ENCODE measurements around the gene DCLRE1B.

DCLRE1B gene

DNA sequence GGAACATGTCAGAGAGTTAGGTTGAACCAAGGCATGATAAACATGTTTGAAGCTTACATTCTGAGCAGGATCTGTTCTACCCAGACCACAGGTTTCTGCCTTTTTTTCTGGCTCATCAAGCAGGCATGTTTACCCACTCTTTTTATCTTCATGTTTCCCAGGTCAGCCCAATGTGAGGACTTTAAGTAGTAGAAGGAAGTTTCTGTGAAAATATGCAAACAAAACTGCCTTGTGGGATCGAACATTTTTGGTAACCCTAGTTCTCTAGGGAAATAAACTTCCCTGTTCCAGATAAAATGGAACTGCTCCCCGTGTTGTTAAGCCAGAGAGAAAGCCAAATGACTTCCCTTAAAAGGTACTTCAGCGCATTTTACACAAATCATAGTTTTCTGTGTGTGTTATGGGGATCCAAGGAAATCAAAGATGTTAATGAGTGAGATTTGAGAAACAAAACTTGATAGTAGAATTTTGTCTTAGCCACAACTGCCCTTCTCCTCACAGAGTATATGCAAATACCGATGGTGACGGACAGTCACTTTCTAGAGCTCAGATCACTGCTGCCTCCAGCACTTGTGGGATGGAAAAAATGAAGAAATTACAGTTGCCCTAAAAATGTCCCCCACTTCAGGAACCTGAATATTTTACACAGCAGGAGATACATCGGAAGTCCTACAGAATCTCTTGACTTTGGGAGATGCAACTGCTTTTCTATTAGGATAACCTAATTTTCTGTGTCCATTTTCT, 23.2 kb downstream of the DCLRE1B start:
- DNase-seq (ENCODE audit: low read depth): no peak

DNA sequence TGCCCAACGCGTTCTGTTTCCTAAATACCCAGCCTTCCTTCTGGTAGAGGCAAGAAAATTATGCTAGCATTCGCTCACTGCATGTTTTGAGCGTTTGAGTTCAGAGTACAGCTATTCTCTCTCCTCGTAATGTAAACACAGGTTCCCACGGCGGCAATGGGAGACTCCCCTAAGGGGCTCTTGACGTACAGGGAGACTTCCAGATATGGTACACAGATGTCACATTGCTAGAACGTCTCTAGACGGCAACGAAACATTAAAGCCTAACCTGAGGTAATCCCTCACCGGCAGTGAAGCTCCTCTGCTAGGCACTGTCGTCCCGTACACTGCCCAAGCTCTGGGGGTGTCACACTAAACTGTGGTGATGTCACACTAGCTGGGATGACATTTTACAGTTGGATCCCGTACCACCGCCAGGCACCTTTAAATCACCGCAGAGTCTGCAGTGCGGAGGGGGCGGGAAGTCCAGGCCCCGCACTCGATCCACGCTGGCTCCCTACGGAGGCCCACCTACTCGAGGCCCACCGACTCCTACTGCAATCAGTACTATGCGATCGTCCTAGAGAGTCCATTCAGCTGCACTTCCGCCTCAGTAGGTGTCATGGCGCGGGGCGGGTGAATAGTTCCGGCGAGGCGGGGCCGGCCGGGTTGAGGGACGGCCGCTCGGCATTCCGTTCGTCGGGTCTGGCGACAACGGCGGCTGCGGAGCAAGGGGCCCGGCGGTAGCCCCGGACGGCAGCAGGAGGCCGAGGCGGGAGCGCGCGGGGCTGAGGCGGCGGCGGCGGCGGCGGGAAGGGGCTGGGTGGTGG, 24.0 kb downstream of the DCLRE1B start, which contains the start of gene HIPK1:
HIPK1 (plus strand) TSS at position 384 of the 809 bp plus-strand sequence.
- DNase-seq (ENCODE audit: low read depth): peak; percentile 87

DNA sequence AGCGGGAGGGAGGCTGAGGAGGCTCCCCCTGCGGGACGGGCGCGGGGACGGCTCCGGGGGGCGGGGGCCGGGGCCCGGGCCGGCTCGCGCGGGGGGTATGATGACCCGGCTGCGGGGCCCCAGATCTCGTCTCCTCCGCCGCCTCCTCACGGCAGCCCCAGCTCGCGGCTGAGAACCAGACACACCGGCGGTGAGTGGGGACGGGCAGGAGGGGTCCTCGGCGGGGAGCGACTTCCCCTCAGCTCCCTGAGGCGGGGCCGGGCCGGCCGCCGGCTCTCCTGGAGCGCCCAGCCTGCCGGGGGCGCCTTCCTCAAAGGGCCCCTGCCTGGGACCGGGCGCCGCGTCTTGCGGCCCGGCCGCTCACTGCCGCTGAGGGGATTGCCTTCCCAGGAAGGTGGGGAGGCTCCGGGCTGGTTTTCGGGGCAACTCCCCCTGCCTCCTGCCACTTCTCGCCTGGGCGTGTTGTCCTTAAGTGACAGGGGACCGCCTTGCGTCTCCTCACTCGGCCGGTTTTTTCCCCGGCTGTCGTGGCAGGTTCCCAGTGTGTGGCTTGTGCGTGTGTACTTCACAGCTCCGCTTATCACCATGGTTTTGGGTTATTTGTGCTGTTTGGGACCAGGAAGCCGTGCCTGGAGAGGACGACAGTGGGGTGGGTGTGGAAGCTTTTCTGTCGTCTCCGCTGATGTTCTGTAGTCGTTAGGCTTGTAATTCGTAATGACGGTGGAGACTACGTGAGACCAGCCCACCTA, 24.8 kb downstream of the DCLRE1B start:
- DNase-seq (ENCODE audit: low read depth): peak; percentile 51

DNA sequence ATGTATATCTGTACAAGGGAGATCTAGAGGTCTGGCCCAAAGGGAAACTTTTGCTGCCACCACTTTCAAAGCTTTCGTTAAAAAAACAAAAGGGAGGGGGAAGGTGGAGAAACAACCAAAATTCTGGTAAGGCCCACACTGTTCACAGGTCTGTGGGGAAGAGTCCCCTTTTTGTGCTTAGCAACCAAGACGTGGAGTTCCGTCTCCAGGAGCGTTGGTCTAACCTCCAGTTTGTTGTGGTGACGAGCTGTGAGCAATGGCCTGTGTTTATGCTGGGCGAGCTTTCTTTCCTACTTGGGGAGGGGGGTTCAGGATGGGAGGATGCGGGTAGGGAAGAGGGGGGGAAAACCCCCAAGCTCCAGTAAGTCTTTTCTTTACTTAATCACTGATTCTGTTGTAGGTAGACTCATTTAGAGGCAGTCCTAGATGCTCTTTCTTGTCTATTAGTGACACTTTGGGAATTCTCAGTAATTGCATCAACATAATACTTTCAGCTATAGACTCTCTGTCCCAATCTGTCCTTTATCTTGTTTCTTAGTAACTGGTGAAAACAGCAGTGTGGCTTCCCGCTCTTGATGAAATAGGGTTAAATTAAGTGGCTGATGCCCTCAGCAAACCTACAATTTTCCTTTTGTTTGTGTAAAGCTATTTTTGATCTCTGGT, 25.5 kb downstream of the DCLRE1B start:
- peak; percentile 55 for DNase-seq (ENCODE audit: low read depth)

DNA sequence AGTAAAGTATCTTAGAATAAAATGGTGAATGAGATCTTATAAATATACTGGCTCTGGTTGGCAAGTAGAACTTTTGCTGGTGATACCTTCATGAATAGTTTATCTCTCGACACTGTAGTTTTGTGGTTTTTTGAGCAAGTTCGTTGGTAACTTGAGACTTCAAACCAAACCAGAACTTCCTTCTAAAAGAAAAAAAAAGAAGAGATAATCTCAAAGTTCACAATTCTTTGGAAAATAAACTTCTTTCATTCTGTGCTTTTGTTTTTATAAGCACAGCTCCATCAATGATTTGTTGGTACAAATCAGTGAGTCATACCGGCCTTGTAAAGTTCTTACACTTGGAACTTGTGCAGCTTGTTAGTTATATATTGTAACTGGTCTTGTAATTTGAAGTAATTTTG, 26.3 kb downstream of the DCLRE1B start:
- DNase-seq (ENCODE audit: low read depth): no peak

DNA sequence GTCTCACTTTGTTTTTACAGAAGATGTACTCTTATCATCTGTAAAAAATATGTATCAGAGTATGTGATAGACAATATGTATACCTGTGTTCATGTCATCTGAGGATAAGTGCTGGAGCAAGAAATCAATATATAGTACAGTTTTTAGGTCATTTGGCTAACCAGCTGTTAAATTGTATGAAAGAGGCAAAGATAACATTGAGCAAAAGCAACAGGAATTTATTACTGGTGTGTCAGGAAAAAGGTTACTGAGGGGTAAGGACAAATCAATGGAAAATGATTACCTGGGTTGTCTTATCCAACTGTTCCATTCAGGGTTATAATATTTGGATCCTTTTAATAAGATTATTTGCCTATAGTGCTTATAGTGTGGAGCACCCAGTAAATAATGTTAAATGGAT, 28.9 kb downstream of the DCLRE1B start:
- DNase-seq (ENCODE audit: low read depth): no peak

DNA sequence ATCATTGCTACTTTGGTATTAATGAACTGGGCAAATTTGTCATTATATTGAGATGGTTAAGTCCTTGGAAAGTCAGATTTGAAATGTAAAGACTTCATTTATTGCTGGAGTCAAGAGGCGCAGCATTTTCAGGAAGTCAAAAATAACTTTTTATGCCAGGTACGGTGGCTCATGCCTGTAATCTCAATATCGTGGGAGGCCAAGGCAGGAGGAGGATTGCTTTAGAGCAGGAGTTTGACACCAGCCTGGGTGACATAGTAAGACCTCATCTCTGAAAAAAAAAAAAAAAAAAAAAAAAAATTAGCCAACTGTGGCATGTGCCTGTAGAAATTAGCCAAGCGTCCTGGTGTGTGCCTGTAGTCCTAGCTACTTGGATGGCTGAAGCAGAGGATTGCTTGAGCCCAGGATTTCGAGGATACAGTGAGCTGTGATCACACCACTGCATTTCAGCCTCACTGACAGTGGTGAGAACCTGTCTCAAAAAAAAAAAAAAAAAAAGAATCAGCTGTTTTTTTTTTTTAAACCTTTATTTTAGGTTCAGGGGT, 29.5 kb downstream of the DCLRE1B start:
- no peak for DNase-seq (ENCODE audit: low read depth)

DNA sequence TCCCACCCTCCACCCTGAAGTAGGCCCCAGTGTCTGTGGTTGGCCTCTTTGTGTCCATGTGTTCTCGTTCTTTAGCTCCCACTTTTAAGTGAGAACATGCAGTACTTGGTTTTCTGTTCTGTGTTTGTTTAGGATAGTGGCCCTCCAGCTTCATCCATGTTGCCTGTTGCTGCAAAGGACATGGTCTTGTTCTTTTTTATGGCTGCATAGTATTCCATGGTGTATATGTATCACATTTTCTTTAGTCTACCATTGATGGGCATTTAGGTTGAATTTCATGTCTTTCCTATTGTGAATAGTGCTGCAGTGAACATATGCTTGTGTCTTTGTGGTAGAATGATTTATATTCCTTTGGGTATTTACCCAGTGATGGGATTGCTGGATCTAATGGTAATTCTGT, 30.1 kb downstream of the DCLRE1B start:
- DNase-seq (ENCODE audit: low read depth): no peak

DNA sequence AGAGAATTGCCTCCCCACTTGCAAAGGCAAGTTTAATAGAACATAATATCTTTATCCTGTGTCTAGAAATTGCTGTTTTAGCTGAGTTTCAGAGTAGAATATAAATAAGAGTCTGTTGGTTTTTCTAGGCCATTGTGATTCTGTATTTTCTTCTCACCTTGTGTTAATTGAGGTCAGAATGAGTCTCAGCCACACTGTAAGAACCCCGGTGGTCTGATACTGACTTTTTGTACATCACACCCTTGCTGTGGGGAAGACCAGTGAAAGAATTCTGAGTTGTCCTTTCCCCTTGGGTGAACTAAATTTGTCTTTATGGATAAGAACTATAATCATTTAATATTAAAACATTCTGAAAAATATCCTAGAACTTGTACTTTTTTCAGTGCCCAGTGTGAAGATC, 30.8 kb downstream of the DCLRE1B start:
- no peak for DNase-seq (ENCODE audit: low read depth)

DNA sequence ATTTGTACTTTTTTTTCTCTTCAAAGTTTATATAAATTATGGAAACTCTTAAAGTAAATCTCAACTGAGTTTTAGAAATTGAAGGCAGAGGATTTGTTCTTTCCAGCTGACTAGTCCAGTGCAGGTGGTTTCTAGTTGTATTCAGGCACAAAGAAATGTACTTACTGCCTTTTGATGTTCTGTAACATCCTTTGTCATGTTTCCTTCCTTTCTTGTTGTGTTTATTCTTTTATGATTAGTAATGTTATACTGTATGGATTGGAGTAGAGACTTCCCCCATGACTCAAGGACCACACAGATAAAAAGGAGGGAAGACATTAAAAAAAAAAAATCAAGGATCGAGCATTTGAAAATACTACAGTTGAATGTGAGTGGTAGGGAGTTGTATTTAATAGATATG, 32.0 kb downstream of the DCLRE1B start:
- no peak for DNase-seq (ENCODE audit: low read depth)

DNA sequence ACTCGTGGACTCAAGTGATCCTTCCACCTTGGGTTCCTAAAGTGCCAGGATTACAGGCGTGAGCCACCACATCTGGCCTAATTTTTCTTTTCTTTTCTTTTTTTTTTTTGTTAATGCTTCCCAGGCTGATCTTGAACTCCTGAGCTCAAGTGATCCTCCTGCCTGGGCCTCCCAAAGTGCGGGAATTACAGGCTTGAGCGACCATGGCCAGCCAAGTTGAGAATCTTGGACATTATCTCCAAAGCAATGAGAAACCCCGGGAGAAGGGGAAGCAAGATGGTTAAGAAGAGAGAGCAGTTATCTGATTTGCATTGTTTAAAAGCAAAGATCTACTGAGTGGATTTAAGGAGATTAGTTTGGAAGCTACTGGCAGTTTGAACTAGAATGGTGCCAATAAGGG, 33.1 kb downstream of the DCLRE1B start:
- no peak for DNase-seq (ENCODE audit: low read depth)

DNA sequence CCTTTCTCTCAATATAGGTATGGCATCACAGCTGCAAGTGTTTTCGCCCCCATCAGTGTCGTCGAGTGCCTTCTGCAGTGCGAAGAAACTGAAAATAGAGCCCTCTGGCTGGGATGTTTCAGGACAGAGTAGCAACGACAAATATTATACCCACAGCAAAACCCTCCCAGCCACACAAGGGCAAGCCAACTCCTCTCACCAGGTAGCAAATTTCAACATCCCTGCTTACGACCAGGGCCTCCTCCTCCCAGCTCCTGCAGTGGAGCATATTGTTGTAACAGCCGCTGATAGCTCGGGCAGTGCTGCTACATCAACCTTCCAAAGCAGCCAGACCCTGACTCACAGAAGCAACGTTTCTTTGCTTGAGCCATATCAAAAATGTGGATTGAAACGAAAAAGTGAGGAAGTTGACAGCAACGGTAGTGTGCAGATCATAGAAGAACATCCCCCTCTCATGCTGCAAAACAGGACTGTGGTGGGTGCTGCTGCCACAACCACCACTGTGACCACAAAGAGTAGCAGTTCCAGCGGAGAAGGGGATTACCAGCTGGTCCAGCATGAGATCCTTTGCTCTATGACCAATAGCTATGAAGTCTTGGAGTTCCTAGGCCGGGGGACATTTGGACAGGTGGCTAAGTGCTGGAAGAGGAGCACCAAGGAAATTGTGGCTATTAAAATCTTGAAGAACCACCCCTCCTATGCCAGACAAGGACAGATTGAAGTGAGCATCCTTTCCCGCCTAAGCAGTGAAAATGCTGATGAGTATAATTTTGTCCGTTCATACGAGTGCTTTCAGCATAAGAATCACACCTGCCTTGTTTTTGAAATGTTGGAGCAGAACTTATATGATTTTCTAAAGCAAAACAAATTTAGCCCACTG, 35.5 kb downstream of the DCLRE1B start:
- peak; percentile 23 for DNase-seq (ENCODE audit: low read depth)

DNA sequence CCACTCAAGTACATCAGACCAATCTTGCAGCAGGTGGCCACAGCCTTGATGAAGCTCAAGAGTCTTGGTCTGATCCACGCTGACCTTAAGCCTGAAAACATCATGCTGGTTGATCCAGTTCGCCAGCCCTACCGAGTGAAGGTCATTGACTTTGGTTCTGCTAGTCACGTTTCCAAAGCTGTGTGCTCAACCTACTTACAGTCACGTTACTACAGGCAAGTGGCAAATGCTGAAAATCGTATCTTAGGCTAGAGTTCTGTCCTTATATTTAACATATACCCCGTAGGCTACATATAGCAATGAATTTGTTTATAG, 36.1 kb downstream of the DCLRE1B start:
- DNase-seq (ENCODE audit: low read depth): no peak

DNA sequence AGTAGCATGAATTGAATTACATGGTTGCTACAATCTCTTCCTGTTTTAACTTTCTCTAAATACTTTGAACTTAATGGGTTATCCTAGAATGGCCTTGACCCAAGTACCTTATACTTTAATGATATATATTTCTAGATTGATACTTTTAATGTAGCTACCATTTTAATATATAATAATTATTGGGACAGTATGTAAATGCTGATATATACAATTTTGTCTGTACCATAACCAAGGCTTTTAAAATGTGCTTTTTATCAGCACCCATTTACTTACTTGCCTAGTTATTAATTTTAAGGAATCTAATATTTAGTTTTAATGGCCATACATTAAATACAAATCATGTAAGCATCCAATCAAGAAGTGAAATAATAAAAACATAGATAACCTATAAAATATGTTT, 37.4 kb downstream of the DCLRE1B start:
- no peak for DNase-seq (ENCODE audit: low read depth)

DNA sequence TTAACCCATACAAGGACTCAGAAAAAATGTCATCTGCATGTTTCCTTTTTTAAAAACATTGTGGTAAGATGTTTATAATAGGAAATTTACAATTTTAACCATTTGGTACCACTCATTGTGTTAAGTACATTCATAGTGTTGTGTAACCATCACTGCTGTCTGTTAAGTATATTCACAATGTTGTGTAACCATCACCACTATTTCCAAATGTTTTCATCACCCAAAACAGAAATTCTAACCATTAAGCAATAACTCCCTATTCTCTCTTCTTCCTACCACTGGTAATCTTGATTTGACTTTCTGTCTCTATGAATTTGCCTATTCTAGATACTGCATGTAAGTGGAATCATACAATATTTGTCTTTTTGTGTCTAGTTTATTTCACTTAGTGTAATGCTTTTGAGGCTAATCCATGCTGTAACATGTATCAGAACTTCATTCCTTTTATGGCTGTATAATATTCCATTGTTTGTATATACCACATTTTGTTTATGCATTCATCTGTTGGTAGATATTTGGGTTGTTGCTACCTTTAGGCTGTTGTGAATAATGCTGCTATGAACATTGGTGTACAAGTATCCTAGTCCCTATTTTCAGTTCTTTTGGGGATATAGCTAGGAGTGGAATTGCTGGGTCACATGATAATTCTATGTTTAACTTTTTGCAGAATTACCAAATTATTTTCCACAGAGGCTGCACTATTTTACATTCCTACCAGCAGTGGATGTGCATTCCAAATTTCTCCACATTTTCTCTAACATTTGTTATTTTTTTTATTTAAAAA, 38.1 kb downstream of the DCLRE1B start:
- DNase-seq (ENCODE audit: low read depth): no peak

DNA sequence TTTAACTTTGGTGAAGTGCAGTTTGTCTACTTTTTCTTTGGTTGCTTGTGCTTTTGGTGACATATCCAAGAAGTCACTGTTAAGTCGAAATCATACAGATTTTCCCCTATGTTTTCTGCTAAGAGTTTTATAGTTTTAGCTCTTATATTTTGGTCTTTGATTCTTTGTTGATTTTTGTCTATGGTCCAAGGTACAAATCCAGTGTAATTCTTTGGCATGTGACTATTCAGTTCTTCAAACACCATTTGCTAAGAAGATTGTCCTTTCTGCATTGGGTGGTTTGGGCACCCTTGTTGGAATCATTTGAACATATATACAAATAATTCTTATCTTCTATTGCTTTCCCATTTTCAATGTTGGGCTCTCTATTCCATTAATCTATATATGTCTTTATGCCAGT, 40.2 kb downstream of the DCLRE1B start:
- no peak for DNase-seq (ENCODE audit: low read depth)

DNA sequence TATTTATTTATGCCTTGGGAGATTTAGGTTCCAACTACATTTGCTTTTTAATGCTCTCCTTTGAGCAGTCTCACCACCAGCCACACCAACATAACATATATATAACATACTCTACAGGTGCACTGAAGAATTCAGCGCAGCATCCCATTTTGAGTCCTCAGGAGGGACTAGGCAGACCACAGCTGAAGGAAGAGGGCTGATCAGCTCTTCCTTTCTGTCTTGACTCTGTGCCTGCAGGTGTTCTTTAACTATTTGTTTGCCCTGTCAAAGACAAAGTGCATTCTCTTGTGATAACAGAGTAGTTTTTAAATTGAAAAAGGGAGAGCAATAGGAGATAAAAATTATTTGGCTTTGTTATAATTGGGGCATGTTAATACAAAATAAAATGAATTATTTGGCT, 41.0 kb downstream of the DCLRE1B start:
- DNase-seq (ENCODE audit: low read depth): no peak

DNA sequence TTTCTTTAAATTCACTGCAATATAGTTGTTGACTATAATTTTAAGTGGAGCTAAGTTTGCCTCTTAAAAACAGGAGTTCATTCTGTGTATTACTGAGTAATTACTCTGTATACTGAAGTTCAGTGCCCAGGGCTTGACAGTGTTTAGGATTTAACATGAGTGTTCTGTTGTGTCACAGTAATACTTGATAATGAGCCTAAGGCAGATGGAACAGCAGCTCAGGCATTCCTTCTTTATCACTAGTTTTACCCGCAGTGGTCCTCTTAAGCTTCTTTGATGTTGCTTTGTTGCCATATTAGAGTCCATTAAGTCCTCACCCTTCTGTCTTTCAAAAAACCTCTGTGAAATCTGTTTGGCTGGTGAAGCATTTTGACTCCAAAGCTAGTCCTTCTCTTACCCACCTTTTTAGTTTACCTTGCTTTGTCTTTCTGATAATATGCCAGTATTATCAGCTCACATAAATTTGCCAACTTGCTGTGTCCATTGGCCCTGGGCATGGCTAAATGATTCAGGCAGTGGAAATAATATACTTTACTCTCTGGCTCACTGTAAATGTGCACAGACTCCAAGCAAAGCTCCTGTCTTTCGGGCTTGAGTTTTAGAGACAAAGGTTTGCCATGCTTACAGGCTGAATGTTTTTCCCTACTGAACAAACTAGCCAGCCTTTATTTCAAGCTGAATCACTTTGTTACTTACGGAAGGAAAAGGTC, 41.7 kb downstream of the DCLRE1B start:
- DNase-seq (ENCODE audit: low read depth): no peak

DNA sequence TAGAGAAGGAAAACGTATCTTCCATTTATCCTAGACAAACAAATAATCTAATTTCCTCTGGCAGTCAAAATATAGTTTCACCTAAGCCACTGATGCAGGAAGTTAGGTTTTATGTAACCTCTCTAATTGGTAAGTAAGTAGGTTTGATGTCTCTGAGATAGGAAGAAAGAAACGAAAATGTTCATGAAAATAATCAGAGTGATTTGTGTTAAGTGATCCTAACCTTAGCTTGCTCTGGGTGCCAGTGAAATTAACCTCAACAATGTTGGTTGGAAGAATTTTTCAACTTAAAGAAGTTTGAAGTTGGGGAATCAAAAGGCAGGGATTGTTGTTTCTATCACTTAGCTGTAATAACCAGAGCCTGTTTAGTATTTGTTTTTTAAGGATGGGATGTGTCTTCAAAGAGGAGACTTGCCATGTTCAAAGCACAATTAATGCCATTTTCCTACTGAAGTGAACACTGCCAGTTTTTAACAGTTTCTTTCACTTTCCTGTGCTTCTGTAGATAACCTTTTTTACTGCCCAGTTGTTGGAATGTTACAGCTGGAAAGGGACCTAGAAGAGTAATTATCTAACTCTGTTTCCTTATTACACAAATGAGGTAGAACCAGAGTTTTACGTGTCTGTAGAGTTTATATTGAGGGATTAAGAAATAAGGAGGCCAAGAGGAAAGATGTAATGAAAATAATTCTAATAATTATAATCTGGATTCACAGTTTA, 42.4 kb downstream of the DCLRE1B start:
- DNase-seq (ENCODE audit: low read depth): no peak

Measured in activated T-cell treated with anti-CD3 and anti-CD28 coated beads for 24 hours (primary cell).